K562 (cell line): Measurements from ENCODE around the gene NVL. TPM values are rescaled to one million over a fixed set of nuclear protein-coding genes. Genes with fewer than 3 reads are reported as not detected.

ENCODE experiments used
- ATAC-seq: fragments of 200-7000 bp; cut with Tn5 transposase; 3 replicates; pipeline ENCODE4 v1.9.1; 2020; ENCODE audit warnings: moderate library complexity
- BruUV-seq: library from RNA; stranded (reverse); fragments of 400-500 nt; replicated peaks from 2 replicates; lab custom pipeline; 2021; lab: Mats Ljungman, UMichigan
- CTCF ChIA-PET: fragments of 300-600 bp; formaldehyde crosslinking; extraction: SDS; loops from one replicate; lab custom pipeline; 2021; ENCODE audit warnings: low intra/inter-chr PET ratio; lab: Yijun Ruan, JAX
- POLR2A ChIA-PET: fragments of 300-600, 350-650 bp; sonication (Branson Sonifier 250); formaldehyde crosslinking; extraction: SDS; loops from one replicate; lab custom pipeline; 2021; ENCODE audit warnings: antibody characterized with exemption, inconsistent platforms; lab: Yijun Ruan, JAX
- DNase-seq, 4 experiments: peaks; one replicate each; pipeline versions ENCODE4 v3.0.0 to v3.0.0-alpha.2; 2011 to 2018; ENCODE audit warnings: low spot score in 3 of 4, mixed read lengths in 3 of 4; ENCODE audit errors: extremely low read depth in 1 of 4
- FAIRE-seq: peaks from 2 replicates; lab custom pipeline; 2011; peaks lifted over from hg19 to GRCh38; lab: Jason Lieb, UNC
- H2AFZ ChIP-seq: 2 replicates; pipeline ENCODE4 v1.6.0; 2011; ENCODE audit warnings: low read depth, low read length, control low read depth, inconsistent platforms
- H3K27ac ChIP-seq: fragments of 200-600 bp; 3 replicates; pipeline ENCODE4 v1.8.0; 2011; ENCODE audit warnings: low read depth, mild to moderate bottlenecking, control low read depth, inconsistent platforms, low read length, moderate library complexity, mixed read lengths; ENCODE audit errors: extremely low read depth
- H3K27me3 ChIP-seq, 2 experiments: fragments of 300-600 bp in 1 of 2; 2 replicates in 1 of 2; 3 replicates in 1 of 2; pipeline versions ENCODE4 v1.6.0 to v1.8.0; 2011; ENCODE audit warnings: inconsistent platforms in 2 of 2, low read length in 2 of 2, mild to moderate bottlenecking in 1 of 2, mixed read lengths in 1 of 2, moderate library complexity in 1 of 2; ENCODE audit not compliant: control insufficient read depth in 2 of 2, insufficient read depth in 2 of 2
- H3K36me3 ChIP-seq: fragments of 300-600 bp; 3 replicates; pipeline ENCODE4 v1.8.0; 2011; ENCODE audit warnings: mild to moderate bottlenecking, low read length, inconsistent platforms; ENCODE audit not compliant: control insufficient read depth, insufficient read depth
- H3K4me1 ChIP-seq, 2 experiments: fragments of 200-600 bp in 1 of 2; replicated peaks in 1 of 2; 2 replicates in 1 of 2; 3 replicates in 1 of 2; pipeline versions ENCODE4 v1.5.1 to v1.8.0; 2011; ENCODE audit warnings: inconsistent platforms in 2 of 2, low read length in 2 of 2, mild to moderate bottlenecking in 1 of 2, mixed read lengths in 1 of 2, moderate library complexity in 1 of 2; ENCODE audit not compliant: control insufficient read depth in 2 of 2, insufficient read depth in 2 of 2
- H3K4me2 ChIP-seq: 2 replicates; pipeline ENCODE4 v1.6.1; 2011; ENCODE audit warnings: low read length, control low read depth, inconsistent platforms, mixed read lengths; ENCODE audit not compliant: insufficient read depth
- H3K4me3 ChIP-seq: fragments of 200-600 bp; sonication (generic), shearing (Covaris generic); 2 replicates; pipeline ENCODE4 v1.5.1; 2016; ENCODE audit warnings: control low read depth, inconsistent platforms
- H3K79me2 ChIP-seq: fragments of 200-600 bp; 3 replicates; pipeline ENCODE4 v1.8.0; 2011; ENCODE audit warnings: low read length, inconsistent platforms; ENCODE audit not compliant: control insufficient read depth, insufficient read depth
- H3K9ac ChIP-seq, 2 experiments: 2 replicates each; pipeline versions ENCODE4 v1.6.0 to v1.6.1; 2011; ENCODE audit warnings: low read depth in 2 of 2, low read length in 2 of 2, control low read depth in 1 of 2, inconsistent platforms in 1 of 2, mild to moderate bottlenecking in 1 of 2, mixed read lengths in 1 of 2; ENCODE audit not compliant: insufficient read depth in 1 of 2
- H3K9me1 ChIP-seq: one replicate; pipeline ENCODE4 v1.6.0; 2011; ENCODE audit warnings: inconsistent platforms, mild to moderate bottlenecking, low read length, moderate library complexity; ENCODE audit not compliant: control insufficient read depth, insufficient read depth
- H3K9me3 ChIP-seq: replicated peaks from 2 replicates; pipeline ENCODE4 v1.5.1; 2011; ENCODE audit warnings: low read depth, low read length, inconsistent platforms; ENCODE audit not compliant: control insufficient read depth, insufficient read depth
- H4K20me1 ChIP-seq: replicated peaks from 2 replicates; pipeline ENCODE4 v1.6.1; 2011; ENCODE audit warnings: low read length, inconsistent platforms, mixed read lengths; ENCODE audit not compliant: control insufficient read depth, insufficient read depth
- KDM4B ChIP-seq, 2 experiments: fragments of 450-650 bp in 1 of 2; sonication (generic) in 1 of 2; IDR thresholded peaks; 2 replicates each; pipeline ENCODE4 v1.6.1; 2016 to 2017; ENCODE audit warnings: borderline replicate concordance in 2 of 2, antibody characterized with exemption in 1 of 2, low read depth in 1 of 2, mild to moderate bottlenecking in 1 of 2
- MCM3 ChIP-seq: fragments of 450-650 bp; IDR thresholded peaks from 2 replicates; pipeline ENCODE4 v1.6.1; 2016
- SMARCE1 ChIP-seq: fragments of 450-650 bp; IDR thresholded peaks from 2 replicates; pipeline ENCODE4 v1.7.1; 2016; ENCODE audit warnings: mild to moderate bottlenecking
- ZNF184 ChIP-seq: sonication (generic); formaldehyde crosslinking; IDR thresholded peaks from 2 replicates; pipeline ENCODE4 v1.5.0; 2020; ENCODE audit warnings: missing genetic modification reagents
- WGBS: fragments of 100-300 bp; shearing (Covaris generic); methylation state at CpG from one replicate; pipeline ENCODE4 v1.1.6; 2016; ENCODE audit warnings: low coverage, mixed read lengths; ENCODE audit not compliant: insufficient coverage; ENCODE audit errors: missing lambda C conversion rate; 5-methylcytosine and 5-hydroxymethylcytosine counted together
- in situ Hi-C: fragments of 300-500 bp; cut with MboI; formaldehyde crosslinking; loops from 4 replicates; pipeline ENCODE4 v1.15.0; 2018; ENCODE audit warnings: inconsistent platforms, mixed read lengths
- intact Hi-C: fragments of 100-400 bp; cut with micrococcal nuclease; formaldehyde crosslinking; loops from 2 replicates; pipeline ENCODE4 v1.14.2; 2022
- polyA plus RNA-seq, 8 experiments: library from polyadenylated mRNA; depleted of rRNA in 4 of 8; stranded (reverse) in 5 of 8; unstranded in 3 of 8; fragments of >200 nt; fragmentation: Nextera tagmentation in 2 of 8; fragmentation: Illumina TruSeq in 1 of 8; extraction: Ambion mirVana in 2 of 8; extraction: Trizol in 1 of 8; gene quantifications; 2 replicates each; pipeline versions ENCODE4 v1.2.1 to v1.2.3, GENCODE V29; 2011 to 2014; ENCODE audit warnings: inconsistent platforms in 1 of 8, missing spikeins in 1 of 8
- total RNA-seq, 7 experiments: library from RNA; depleted of rRNA in 6 of 7; stranded (reverse); fragments of >200 nt in 6 of 7; fragmentation: Illumina TruSeq in 2 of 7; extraction: Trizol in 2 of 7; gene quantifications; 2 replicates each; pipeline versions ENCODE4 v1.2.1 to v1.2.3, GENCODE V29; 2011 to 2021; ENCODE audit warnings: low replicate concordance in 1 of 7
- TF ChIP-seq, protein P1 (sequence below): fragments of 450-650 bp; IDR thresholded peaks from 2 replicates; pipeline ENCODE4 v1.6.1; 2017; ENCODE audit warnings: antibody characterized with exemption, mild to moderate bottlenecking
- TF ChIP-seq, protein P2 (sequence below): fragments of 250-450 bp; sonication (Bioruptor Pico); IDR thresholded peaks from 2 replicates; pipeline ENCODE4 v1.4.0; 2020; ENCODE audit warnings: mild to moderate bottlenecking, moderate library complexity, borderline replicate concordance

NVL gene
- total and polyA plus RNA-seq, 9 of the 15 experiments (the other 6 are each of a cell fraction or from before 2014, with no cell fraction given): 32.5 to 86.6 (median 62.9) TPM

DNA sequence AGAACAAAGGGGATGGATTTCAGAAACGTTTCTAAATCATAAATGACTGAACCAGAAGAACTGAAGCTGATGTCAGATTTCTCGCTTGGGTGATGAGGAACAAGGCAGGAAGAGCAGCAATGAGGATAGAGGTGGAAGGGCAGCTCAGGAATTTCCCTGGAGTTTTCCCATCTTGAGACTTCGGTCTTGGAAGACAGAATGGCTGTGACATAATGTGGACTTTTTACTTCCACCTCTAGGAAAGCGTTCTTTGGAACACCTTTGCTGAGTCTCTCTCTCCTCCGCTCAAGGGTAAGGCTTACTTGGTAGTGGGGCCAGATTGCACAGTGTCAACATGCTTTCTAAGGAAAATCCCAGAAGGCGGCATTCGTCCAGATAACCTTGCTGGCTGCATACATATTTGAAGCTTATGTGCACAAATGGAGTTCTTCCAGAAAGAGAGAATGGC, 110.3 kb downstream of the NVL start:
- no peak overlapping the region for H2AFZ ChIP-seq
- H3K79me2 ChIP-seq: no peaks in the 10 kb centered on the region
- no peaks in the 10 kb centered on the region for H4K20me1 ChIP-seq
- TF ChIP-seq KDM4B (IDR thresholded peaks at IDR 0.05; ENCODE audit: borderline replicate concordance in 2 of 2, low read depth in 1 of 2) (no peak), ZNF184 (CRISPR knock-in tag) (no peak), SMARCE1 (no peak), MCM3 (0 out of 2 replicates have a peak, but pooled peaks have one; percentile 7)
- TF ChIP-seq, protein P1, sequence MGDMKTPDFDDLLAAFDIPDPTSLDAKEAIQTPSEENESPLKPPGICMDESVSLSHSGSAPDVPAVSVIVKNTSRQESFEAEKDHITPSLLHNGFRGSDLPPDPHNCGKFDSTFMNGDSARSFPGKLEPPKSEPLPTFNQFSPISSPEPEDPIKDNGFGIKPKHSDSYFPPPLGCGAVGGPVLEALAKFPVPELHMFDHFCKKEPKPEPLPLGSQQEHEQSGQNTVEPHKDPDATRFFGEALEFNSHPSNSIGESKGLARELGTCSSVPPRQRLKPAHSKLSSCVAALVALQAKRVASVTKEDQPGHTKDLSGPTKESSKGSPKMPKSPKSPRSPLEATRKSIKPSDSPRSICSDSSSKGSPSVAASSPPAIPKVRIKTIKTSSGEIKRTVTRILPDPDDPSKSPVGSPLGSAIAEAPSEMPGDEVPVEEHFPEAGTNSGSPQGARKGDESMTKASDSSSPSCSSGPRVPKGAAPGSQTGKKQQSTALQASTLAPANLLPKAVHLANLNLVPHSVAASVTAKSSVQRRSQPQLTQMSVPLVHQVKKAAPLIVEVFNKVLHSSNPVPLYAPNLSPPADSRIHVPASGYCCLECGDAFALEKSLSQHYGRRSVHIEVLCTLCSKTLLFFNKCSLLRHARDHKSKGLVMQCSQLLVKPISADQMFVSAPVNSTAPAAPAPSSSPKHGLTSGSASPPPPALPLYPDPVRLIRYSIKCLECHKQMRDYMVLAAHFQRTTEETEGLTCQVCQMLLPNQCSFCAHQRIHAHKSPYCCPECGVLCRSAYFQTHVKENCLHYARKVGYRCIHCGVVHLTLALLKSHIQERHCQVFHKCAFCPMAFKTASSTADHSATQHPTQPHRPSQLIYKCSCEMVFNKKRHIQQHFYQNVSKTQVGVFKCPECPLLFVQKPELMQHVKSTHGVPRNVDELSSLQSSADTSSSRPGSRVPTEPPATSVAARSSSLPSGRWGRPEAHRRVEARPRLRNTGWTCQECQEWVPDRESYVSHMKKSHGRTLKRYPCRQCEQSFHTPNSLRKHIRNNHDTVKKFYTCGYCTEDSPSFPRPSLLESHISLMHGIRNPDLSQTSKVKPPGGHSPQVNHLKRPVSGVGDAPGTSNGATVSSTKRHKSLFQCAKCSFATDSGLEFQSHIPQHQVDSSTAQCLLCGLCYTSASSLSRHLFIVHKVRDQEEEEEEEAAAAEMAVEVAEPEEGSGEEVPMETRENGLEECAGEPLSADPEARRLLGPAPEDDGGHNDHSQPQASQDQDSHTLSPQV: no peak
- TF ChIP-seq, protein P2, sequence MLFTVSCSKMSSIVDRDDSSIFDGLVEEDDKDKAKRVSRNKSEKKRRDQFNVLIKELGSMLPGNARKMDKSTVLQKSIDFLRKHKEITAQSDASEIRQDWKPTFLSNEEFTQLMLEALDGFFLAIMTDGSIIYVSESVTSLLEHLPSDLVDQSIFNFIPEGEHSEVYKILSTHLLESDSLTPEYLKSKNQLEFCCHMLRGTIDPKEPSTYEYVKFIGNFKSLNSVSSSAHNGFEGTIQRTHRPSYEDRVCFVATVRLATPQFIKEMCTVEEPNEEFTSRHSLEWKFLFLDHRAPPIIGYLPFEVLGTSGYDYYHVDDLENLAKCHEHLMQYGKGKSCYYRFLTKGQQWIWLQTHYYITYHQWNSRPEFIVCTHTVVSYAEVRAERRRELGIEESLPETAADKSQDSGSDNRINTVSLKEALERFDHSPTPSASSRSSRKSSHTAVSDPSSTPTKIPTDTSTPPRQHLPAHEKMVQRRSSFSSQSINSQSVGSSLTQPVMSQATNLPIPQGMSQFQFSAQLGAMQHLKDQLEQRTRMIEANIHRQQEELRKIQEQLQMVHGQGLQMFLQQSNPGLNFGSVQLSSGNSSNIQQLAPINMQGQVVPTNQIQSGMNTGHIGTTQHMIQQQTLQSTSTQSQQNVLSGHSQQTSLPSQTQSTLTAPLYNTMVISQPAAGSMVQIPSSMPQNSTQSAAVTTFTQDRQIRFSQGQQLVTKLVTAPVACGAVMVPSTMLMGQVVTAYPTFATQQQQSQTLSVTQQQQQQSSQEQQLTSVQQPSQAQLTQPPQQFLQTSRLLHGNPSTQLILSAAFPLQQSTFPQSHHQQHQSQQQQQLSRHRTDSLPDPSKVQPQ (CRISPR knock-in tag): no peak
- 16% methylated on average over 7 of the region's 7 CpGs for WGBS
- H3K4me3 ChIP-seq: no peak overlapping the region
- no peak overlapping the region for H3K9ac ChIP-seq
- no peak overlapping the region for H3K27ac ChIP-seq
- no peak overlapping the region for H3K4me2 ChIP-seq
- peak; percentile 18; the same call in 1 of the 3 replicates for ATAC-seq
- no peaks in the 10 kb centered on the region; a peak in 1 of 5 replicates for H3K27me3 ChIP-seq
- H3K9me1 ChIP-seq: no peaks in the 10 kb centered on the region
- ChIA-PET POLR2A (interaction anchor here (1.2 kb wide), 1 partner anchor 18 kb away, joined by 4 read pairs; no protein-coding TSS in a partner anchor), CTCF (no interaction called here)
- no peak for FAIRE-seq
- H3K36me3 ChIP-seq: no peaks in the 10 kb centered on the region
- no peaks in the 10 kb centered on the region for H3K9me3 ChIP-seq
- in situ Hi-C loops (no loop called here), intact Hi-C loops (loop anchor here (10.0 kb wide), 1 partner anchor 525 kb away; no protein-coding TSS in a partner anchor)
- no TSS peak for BruUV-seq
- H3K4me1 ChIP-seq: peaks cover 0 to 6% of the 10 kb centered on the region in 2 experiments; a peak in 2 of 5 replicates
- DNase-seq: no peak
